HG03354 (cell line): ENCODE data around the gene SBK2.

Experiments
- ATAC-seq: cut with Tn5 transposase; IDR thresholded peaks from one replicate; pipeline ENCODE4 v1.9.1; 2021; ENCODE audit warnings: mild to moderate bottlenecking; ENCODE audit not compliant: unreplicated experiment, poor library complexity, severe bottlenecking

Gene SBK2

GRCh38 chr19:55490478-55491432 lies 46.2 kb downstream of the SBK2 start:
- no peak for ATAC-seq

- ATAC-seq = no peak
Measured at GRCh38 chr19:55489711-55490477, 47.0 kb downstream of the SBK2 start.

GRCh38 chr19:55488986-55489710 lies 47.8 kb downstream of the SBK2 start:
- no peak for ATAC-seq

GRCh38 chr19:55487924-55488687 lies 48.8 kb downstream of the SBK2 start, which contains the start of gene SSC5D:
SSC5D (plus strand) TSS chr19:55488436; CDS start chr19:55488590, 154 bp downstream.
- ATAC-seq = no peak

- ATAC-seq = no peak
Measured at GRCh38 chr19:55486971-55487923, 49.7 kb downstream of the SBK2 start.

GRCh38 chr19:55486043-55486970 lies 50.6 kb downstream of the SBK2 start:
- no peak for ATAC-seq

GRCh38 chr19:55485439-55486011 lies 51.4 kb downstream of the SBK2 start:
- ATAC-seq = no peak

- peak; percentile 70 for ATAC-seq
Measured at GRCh38 chr19:55484593-55485438, 52.1 kb downstream of the SBK2 start, which contains the start of gene NAT14. NAT14 (plus strand) TSS chr19:55485188; CDS start chr19:55485709, 521 bp downstream.

- ATAC-seq = no peak
Measured at GRCh38 chr19:55483706-55484592, 53.0 kb downstream of the SBK2 start.

GRCh38 chr19:55482967-55483705 lies 53.8 kb downstream of the SBK2 start:
- no peak for ATAC-seq

GRCh38 chr19:55482156-55482961 lies 54.6 kb downstream of the SBK2 start:
- no peak for ATAC-seq

- no peak for ATAC-seq
Measured at GRCh38 chr19:55481794-55482155, 55.2 kb downstream of the SBK2 start.

- no peak for ATAC-seq
Measured at GRCh38 chr19:55481148-55481793, 55.7 kb downstream of the SBK2 start.
